Measurements from ENCODE around the gene SPAG16.

Gene SPAG16

GRCh38 chr2:213566846-213567245 lies 282.6 kb downstream of the SPAG16 start:
- no peak for FAIRE-seq
- TF ChIP-seq POLR2A (IDR thresholded peaks at IDR 0.05; ENCODE audit: low read depth, low read length) (no peak), TAF1 (IDR thresholded peaks at IDR 0.05; ENCODE audit: borderline replicate concordance, low read depth, low read length) (no peak), POLR2AphosphoS5 (IDR thresholded peaks at IDR 0.05; ENCODE audit: low read depth, low read length) (no peak)
- no peak for DNase-seq (ENCODE audit: insufficient read length)

GRCh38 chr2:213609570-213610170 lies 325.4 kb downstream of the SPAG16 start:
- TF ChIP-seq TAF1 (IDR thresholded peaks at IDR 0.05; ENCODE audit: borderline replicate concordance, low read depth, low read length) = no peak
- TF ChIP-seq POLR2AphosphoS5 (IDR thresholded peaks at IDR 0.05; ENCODE audit: low read depth, low read length) = no peak
- FAIRE-seq (no peak), DNase-seq (ENCODE audit: insufficient read length) (no peak)

GRCh38 chr2:213627054-213627710 lies 342.9 kb downstream of the SPAG16 start:
- TF ChIP-seq POLR2A (IDR thresholded peaks at IDR 0.05; ENCODE audit: low read depth, low read length) = no peak
- no peak for TF ChIP-seq TAF1 (IDR thresholded peaks at IDR 0.05; ENCODE audit: borderline replicate concordance, low read depth, low read length)
- no peak for TF ChIP-seq POLR2AphosphoS5 (IDR thresholded peaks at IDR 0.05; ENCODE audit: low read depth, low read length)
- DNase-seq (ENCODE audit: insufficient read length) (no peak), FAIRE-seq (peak; percentile 57)

- FAIRE-seq (no peak), DNase-seq (ENCODE audit: insufficient read length) (no peak)
- TF ChIP-seq POLR2AphosphoS5 (IDR thresholded peaks at IDR 0.05; ENCODE audit: low read depth, low read length) (no peak), TAF1 (IDR thresholded peaks at IDR 0.05; ENCODE audit: borderline replicate concordance, low read depth, low read length) (no peak), POLR2A (IDR thresholded peaks at IDR 0.05; ENCODE audit: low read depth, low read length) (no peak)
These were observed 343.7 kb downstream of the SPAG16 start for GRCh38 chr2:213627835-213628460.

- no peak for DNase-seq (ENCODE audit: insufficient read length)
- FAIRE-seq = no peak
- no peak for TF ChIP-seq TAF1 (IDR thresholded peaks at IDR 0.05; ENCODE audit: borderline replicate concordance, low read depth, low read length)
- no peak for TF ChIP-seq POLR2AphosphoS5 (IDR thresholded peaks at IDR 0.05; ENCODE audit: low read depth, low read length)
- no peak for TF ChIP-seq POLR2A (IDR thresholded peaks at IDR 0.05; ENCODE audit: low read depth, low read length)
These were observed 356.6 kb downstream of the SPAG16 start for GRCh38 chr2:213640738-213641425.

- no peak for TF ChIP-seq POLR2A (IDR thresholded peaks at IDR 0.05; ENCODE audit: low read depth, low read length)
- no peak for TF ChIP-seq POLR2AphosphoS5 (IDR thresholded peaks at IDR 0.05; ENCODE audit: low read depth, low read length)
- no peak for TF ChIP-seq TAF1 (IDR thresholded peaks at IDR 0.05; ENCODE audit: borderline replicate concordance, low read depth, low read length)
- DNase-seq (ENCODE audit: insufficient read length) (no peak), FAIRE-seq (no peak)
These were observed 360.7 kb downstream of the SPAG16 start for GRCh38 chr2:213644926-213645325.

- no peak for FAIRE-seq
These were observed 364.9 kb downstream of the SPAG16 start for GRCh38 chr2:213649176-213649575.

GRCh38 chr2:213664817-213665216 lies 380.6 kb downstream of the SPAG16 start:
- DNase-seq (ENCODE audit: insufficient read length) = no peak
- no peak for FAIRE-seq
- TF ChIP-seq TAF1 (IDR thresholded peaks at IDR 0.05; ENCODE audit: borderline replicate concordance, low read depth, low read length) (no peak), POLR2A (IDR thresholded peaks at IDR 0.05; ENCODE audit: low read depth, low read length) (no peak), POLR2AphosphoS5 (IDR thresholded peaks at IDR 0.05; ENCODE audit: low read depth, low read length) (no peak)

More at GRCh38 chr2:213649176-213649575, 364.9 kb downstream of the SPAG16 start:
- TF ChIP-seq POLR2AphosphoS5 (IDR thresholded peaks at IDR 0.05; ENCODE audit: low read depth, low read length) (no peak), TAF1 (IDR thresholded peaks at IDR 0.05; ENCODE audit: borderline replicate concordance, low read depth, low read length) (no peak)
- DNase-seq (ENCODE audit: insufficient read length) = no peak

GRCh38 chr2:213669657-213670056 lies 385.4 kb downstream of the SPAG16 start:
- no peak for TF ChIP-seq POLR2AphosphoS5 (IDR thresholded peaks at IDR 0.05; ENCODE audit: low read depth, low read length)
- no peak for TF ChIP-seq TAF1 (IDR thresholded peaks at IDR 0.05; ENCODE audit: borderline replicate concordance, low read depth, low read length)
- TF ChIP-seq POLR2A (IDR thresholded peaks at IDR 0.05; ENCODE audit: low read depth, low read length) = no peak
- no peak for FAIRE-seq
- DNase-seq (ENCODE audit: insufficient read length) = no peak

- DNase-seq (ENCODE audit: insufficient read length) (no peak), FAIRE-seq (peak; percentile 58)
- TF ChIP-seq POLR2A (IDR thresholded peaks at IDR 0.05; ENCODE audit: low read depth, low read length) (no peak), POLR2AphosphoS5 (IDR thresholded peaks at IDR 0.05; ENCODE audit: low read depth, low read length) (no peak), TAF1 (IDR thresholded peaks at IDR 0.05; ENCODE audit: borderline replicate concordance, low read depth, low read length) (no peak)
These were observed 394.4 kb downstream of the SPAG16 start for GRCh38 chr2:213678437-213679218.

GRCh38 chr2:213679894-213680293 lies 395.6 kb downstream of the SPAG16 start:
- TF ChIP-seq POLR2A (IDR thresholded peaks at IDR 0.05; ENCODE audit: low read depth, low read length) (no peak), TAF1 (IDR thresholded peaks at IDR 0.05; ENCODE audit: borderline replicate concordance, low read depth, low read length) (no peak), POLR2AphosphoS5 (IDR thresholded peaks at IDR 0.05; ENCODE audit: low read depth, low read length) (no peak)
- DNase-seq (ENCODE audit: insufficient read length) = no peak
- no peak for FAIRE-seq
